T-helper 1 cell treated with Interleukin-12 subunit alpha and Interleukin-12 subunit beta and Interleukin-4 antibody, amounts not matched to agents 30 μg/mL and 1 μg/mL, for 36 hours (primary cell): ENCODE data around the gene RAPGEF3.

Experiments used
- H3K27ac Mint-ChIP-seq: one replicate; pipeline ENCODE4 v1.8.0; 2021; ENCODE audit warnings: mild to moderate bottlenecking, mixed read lengths
- H3K27me3 Mint-ChIP-seq: one replicate; pipeline ENCODE4 v1.8.0; 2021; ENCODE audit warnings: low read depth, mixed read lengths
- H3K36me3 Mint-ChIP-seq: one replicate; pipeline ENCODE4 v1.8.0; 2021; ENCODE audit warnings: low read depth, mixed read lengths
- H3K4me1 Mint-ChIP-seq: one replicate; pipeline ENCODE4 v1.8.0; 2021; ENCODE audit warnings: low read depth, mixed read lengths
- H3K4me3 Mint-ChIP-seq: one replicate; pipeline ENCODE4 v1.8.0; 2021; ENCODE audit warnings: mild to moderate bottlenecking, moderate library complexity, mixed read lengths
- H3K9me3 Mint-ChIP-seq: one replicate; pipeline ENCODE4 v1.8.0; 2021; ENCODE audit warnings: mixed read lengths

The RAPGEF3 gene

DNA sequence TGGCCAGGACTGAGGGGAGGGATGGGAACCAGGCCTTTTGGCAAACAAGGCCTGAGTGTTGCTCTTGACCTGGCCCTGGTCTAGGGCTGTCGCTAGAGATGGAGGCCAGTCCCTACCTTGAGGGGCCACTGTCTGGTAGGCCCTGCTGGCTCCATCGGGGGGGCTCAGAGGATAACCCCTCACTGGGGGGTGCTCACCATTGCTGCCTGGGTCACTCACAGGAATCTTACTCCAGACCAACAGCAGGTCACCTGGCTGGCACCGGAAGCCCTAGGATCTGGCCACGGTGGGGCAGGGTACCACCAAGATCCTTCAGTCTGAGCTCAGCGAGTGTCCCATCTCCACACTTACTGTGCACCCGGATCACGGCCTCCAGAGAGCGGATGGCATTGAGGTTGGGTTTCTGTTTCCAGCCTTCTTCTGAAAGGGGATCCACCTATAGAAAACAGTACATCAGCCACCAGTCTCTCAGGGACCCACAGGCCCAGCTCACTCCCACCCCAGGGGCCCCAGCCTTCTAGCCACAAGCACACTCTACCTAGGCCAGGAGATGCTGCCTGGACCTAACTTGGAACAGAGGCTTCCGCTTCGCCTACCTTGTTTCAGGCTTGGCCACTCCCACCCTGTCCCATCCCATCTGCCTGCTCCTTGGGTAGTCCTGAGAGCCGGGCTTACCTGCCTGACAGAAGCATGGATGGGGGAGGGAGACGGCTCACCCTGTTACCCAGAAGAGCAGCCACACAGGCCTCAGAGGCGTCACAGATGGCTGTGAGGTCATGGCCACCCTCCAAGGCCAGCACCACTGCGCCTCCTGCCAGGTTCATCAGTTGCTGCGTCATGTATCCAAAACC lies 26.6 kb upstream of the RAPGEF3 start:
- Mint-ChIP-seq H3K27ac (no peak overlapping the region), H3K4me3 (no peak overlapping the region), H3K9me3 (no peaks in the 10 kb centered on the region), H3K27me3 (no peaks in the 10 kb centered on the region), H3K36me3 (peaks cover 44% of the 10 kb centered on the region), H3K4me1 (peaks cover 15% of the 10 kb centered on the region)

DNA sequence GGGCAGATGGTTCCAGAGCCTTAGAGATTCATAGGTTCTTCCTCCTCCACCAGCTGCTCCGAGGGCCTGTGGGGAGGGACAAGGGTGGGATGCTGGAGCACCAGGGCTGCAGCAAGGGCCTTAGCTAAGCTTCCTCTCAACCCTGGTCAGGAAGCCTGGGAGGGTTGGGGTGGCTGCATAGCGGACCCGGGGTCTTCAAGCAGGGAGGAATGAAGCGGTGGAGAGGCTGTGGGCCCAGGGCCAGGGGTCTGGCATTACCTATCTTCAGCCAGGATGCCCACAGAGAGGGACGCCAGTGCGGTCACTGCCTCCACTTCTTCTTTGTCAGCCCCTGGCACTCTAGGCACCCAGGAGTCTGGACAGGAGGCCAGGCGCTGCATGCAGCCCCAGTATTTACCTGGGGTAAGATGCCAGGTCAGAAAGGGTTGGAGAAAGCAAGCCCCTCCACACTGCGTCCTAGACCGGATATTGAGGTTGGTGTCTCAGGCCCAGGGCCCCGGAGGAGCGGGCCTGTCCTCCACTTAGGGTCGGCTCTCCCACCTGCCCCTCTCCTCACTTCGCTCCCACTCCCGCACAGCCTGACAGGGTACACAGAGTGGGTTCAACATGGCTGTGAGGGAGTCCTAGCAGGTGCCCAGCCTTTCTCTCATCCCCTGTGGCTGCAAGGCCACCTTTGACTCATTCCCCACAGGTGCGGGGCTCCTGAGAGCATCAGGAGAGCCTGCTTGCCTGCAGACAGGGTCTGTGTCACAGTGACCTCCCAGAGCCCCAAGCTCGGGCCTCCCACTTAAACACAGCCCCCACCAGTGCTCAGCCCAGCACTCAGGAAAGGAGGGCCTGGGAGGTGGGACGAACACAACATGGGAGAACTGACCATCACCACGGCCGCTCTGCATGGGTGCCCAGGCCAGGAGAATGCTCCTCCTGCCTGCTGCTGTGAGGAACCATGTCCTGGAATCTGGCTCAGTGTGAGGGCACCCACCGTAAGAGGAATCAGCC lies 25.4 kb upstream of the RAPGEF3 start:
- Mint-ChIP-seq H3K4me1 (peaks cover 19% of the 10 kb centered on the region), H3K27me3 (no peaks in the 10 kb centered on the region), H3K27ac (no peak overlapping the region), H3K9me3 (no peaks in the 10 kb centered on the region), H3K4me3 (no peak overlapping the region), H3K36me3 (peaks cover 42% of the 10 kb centered on the region)

DNA sequence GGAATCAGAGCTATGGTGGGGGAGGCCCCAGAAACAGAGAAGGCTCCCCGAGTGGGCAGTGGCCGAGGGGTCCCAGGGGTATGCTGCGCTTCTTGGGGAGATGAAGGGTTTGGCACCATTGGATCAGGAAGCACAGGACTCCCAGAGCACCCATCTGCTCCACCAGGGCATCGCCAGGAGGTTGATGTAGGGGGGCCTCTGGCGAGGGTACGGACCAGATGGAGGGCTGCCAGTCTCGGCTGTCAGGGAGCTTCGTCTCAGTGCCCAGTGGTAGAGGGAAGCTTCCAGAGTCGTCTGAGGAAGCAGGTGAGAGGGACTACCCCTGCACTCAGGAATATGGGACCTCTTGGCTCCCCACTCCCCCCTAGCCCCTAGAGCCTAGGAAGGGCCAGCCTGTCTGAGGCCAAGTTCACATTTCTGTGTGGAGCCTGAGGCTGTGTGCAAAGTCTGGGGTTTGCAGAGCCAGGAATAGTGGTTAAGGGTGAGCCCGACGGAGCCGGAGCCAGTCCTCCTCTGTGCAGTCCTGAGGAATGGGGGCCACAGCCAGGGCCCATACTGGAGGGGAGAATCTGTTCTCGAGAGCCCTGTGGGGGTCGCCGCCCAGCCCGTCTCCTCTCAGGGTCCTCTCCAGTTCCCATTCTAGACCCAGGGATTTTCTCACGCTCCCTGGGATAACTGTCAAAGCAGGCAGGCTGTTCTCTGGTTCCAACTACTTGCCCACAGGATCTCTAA lies 24.5 kb upstream of the RAPGEF3 start:
- no peak overlapping the region for H3K4me3 Mint-ChIP-seq
- peak overlapping the region; percentile 84 for H3K27ac Mint-ChIP-seq
- peaks cover 36% of the 10 kb centered on the region for H3K36me3 Mint-ChIP-seq
- H3K9me3 Mint-ChIP-seq = no peaks in the 10 kb centered on the region
- peaks cover 20% of the 10 kb centered on the region for H3K4me1 Mint-ChIP-seq
- no peaks in the 10 kb centered on the region for H3K27me3 Mint-ChIP-seq

DNA sequence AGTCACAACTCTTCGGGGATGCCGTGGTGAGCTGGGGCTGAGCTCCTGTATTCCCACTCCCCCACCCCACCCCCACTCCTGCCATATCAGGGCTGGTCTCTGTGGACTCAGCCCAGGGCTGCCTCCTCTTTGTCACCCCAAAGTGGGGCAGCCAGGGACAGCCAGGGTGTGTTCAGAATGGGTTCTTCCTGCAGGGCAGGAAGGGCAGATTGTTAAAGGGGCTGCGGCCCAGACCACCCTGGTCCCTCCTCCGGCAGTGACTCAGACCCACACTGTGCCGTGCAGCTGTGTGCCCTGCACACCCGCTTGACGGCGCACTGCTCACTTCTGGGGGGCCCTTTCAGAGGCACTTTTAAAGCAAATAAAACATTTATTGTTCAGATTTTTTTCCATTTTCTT lies 23.7 kb upstream of the RAPGEF3 start:
- H3K9me3 Mint-ChIP-seq = no peaks in the 10 kb centered on the region
- no peak overlapping the region for H3K4me3 Mint-ChIP-seq
- H3K27me3 Mint-ChIP-seq = no peaks in the 10 kb centered on the region
- peak overlapping the region; percentile 84 for H3K27ac Mint-ChIP-seq
- H3K36me3 Mint-ChIP-seq = peaks cover 28% of the 10 kb centered on the region
- peaks cover 26% of the 10 kb centered on the region for H3K4me1 Mint-ChIP-seq

DNA sequence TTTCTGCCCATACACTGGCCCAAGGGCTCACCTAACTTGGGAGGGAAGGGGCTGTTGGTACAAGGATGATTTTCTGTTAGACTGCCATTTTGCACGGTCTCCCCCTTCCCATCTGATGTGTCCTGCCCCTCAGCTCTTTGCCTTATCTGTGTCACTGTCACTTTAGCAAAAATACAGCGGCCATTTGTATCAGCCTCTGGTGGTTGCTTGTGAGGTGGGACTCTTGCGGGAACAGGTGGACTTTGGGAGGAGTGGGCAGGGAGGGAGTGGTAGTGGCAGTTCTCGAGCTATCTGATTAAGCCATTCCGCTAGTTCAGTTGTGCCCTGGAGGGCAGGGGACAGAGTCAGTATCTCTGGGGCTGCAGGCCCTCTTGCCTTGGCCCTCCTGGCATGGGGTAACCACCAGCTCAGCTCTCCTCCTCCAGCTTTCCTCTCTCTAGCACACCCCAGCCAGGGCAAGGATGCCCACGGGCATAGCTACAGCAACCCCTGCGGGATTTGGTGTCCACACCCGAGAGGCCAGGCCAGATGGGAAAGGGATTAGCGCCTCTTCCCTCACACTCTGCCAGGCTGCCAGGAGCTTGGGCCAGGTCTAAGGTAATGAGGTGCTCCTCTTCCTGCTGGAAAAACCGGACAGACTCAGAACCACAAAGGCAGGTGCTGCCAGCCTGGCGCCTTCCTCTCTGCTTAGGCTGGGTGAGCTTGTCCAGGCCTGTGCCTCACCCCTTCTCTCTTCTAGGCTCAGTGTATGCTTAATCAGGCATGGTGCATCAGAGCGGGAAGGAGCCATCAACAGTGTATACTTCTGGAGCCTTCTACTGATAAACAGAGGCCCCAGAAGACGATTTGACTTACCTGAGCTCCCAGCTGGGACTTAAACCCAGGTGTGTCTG lies 23.0 kb upstream of the RAPGEF3 start:
- Mint-ChIP-seq H3K4me1 (peaks cover 26% of the 10 kb centered on the region), H3K9me3 (no peaks in the 10 kb centered on the region), H3K4me3 (no peak overlapping the region)

DNA sequence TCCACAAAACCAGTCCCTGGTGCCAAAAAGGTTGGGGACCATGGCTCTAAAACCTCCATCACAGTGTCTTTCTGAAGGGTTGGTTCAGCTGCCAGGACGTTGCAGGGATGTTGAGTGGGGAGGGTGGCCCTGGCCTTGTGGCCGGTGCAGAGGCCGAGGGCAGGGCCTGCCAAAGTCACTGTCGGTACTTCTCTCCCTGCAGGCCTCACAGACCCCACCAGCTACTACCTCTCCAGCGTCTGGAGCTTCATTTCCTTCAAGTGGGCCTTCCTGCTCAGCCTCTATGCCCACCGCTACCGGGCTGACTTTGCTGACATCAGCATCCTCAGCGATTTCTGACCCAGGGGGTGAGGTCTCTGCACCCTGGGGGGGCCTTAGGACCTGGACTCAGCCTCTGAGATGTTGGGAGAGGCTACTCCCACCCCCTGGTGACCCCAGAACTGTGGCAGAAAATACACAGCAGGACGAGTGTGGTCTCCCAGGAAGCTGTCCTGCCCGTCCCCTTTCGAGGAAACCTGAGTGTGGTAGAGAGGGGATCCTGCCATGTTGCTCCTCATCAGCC lies 21.3 kb upstream of the RAPGEF3 start:
- no peak overlapping the region for H3K27ac Mint-ChIP-seq
- H3K27me3 Mint-ChIP-seq = no peaks in the 10 kb centered on the region
- peaks cover 40% of the 10 kb centered on the region for H3K4me1 Mint-ChIP-seq
- peaks cover 16% of the 10 kb centered on the region for H3K36me3 Mint-ChIP-seq
- H3K4me3 Mint-ChIP-seq = no peak overlapping the region
- no peaks in the 10 kb centered on the region for H3K9me3 Mint-ChIP-seq

More for the DNA sequence above, 23.0 kb upstream of the RAPGEF3 start:
- H3K27ac Mint-ChIP-seq = peak overlapping the region; percentile 18
- H3K36me3 Mint-ChIP-seq = peaks cover 25% of the 10 kb centered on the region
- no peaks in the 10 kb centered on the region for H3K27me3 Mint-ChIP-seq

DNA sequence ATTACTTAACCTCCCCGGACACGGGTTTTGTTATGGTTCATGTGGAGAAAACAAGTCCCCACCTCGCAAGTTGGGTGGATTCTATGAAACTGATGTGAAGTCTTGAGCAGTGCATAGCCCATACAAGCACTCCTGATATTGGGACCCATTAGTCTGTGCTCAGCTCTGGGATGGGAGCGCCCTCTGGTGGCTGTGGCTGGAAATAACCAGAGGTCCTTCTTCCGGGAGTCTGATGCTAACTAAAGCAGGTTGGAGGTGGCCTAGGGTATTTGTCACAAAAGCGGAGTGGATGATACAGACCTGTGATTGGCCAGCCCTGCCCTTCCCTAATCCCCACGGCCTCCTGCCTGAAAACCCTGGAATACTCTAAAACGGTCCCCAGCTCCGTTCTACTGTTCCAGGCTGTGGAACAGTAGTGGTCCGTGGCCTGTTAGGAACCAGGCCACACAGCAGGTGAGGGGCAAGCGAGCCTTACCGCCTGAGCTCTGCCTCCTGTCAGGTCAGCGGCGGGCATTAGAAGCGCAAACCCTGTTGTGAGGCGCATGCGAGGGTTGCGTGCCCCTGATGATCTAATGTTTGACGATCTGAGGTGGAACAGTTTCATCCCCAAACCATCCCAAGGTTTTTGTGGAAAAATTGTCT lies 20.7 kb upstream of the RAPGEF3 start:
- H3K9me3 Mint-ChIP-seq = no peaks in the 10 kb centered on the region
- H3K4me3 Mint-ChIP-seq = no peak overlapping the region
- peak overlapping the region; percentile 31 for H3K27ac Mint-ChIP-seq
- peaks cover 42% of the 10 kb centered on the region for H3K4me1 Mint-ChIP-seq
- no peaks in the 10 kb centered on the region for H3K27me3 Mint-ChIP-seq
- H3K36me3 Mint-ChIP-seq = peaks cover 10% of the 10 kb centered on the region

DNA sequence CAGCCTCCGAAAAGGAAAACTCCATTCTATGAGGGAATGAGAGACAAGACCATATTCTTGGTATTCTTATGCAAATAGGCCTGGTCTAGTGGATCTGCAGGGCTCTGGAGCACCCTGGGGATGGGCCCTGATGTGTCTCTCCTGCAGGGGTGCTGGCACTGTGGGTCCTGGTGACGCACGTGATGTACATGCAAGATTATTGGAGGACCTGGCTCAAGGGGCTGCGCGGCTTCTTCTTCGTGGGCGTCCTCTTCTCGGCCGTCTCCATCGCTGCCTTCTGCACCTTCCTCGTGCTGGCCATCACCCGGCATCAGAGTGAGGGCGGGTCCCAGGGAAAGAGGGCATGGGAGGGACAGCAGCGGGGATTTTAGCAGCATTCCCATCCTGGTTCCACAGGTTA lies 20.2 kb upstream of the RAPGEF3 start:
- H3K27ac Mint-ChIP-seq = no peak overlapping the region
- peaks cover 47% of the 10 kb centered on the region for H3K4me1 Mint-ChIP-seq
- H3K4me3 Mint-ChIP-seq = no peak overlapping the region
- H3K9me3 Mint-ChIP-seq = no peaks in the 10 kb centered on the region
- H3K27me3 Mint-ChIP-seq = no peaks in the 10 kb centered on the region
- H3K36me3 Mint-ChIP-seq = peaks cover 7% of the 10 kb centered on the region

DNA sequence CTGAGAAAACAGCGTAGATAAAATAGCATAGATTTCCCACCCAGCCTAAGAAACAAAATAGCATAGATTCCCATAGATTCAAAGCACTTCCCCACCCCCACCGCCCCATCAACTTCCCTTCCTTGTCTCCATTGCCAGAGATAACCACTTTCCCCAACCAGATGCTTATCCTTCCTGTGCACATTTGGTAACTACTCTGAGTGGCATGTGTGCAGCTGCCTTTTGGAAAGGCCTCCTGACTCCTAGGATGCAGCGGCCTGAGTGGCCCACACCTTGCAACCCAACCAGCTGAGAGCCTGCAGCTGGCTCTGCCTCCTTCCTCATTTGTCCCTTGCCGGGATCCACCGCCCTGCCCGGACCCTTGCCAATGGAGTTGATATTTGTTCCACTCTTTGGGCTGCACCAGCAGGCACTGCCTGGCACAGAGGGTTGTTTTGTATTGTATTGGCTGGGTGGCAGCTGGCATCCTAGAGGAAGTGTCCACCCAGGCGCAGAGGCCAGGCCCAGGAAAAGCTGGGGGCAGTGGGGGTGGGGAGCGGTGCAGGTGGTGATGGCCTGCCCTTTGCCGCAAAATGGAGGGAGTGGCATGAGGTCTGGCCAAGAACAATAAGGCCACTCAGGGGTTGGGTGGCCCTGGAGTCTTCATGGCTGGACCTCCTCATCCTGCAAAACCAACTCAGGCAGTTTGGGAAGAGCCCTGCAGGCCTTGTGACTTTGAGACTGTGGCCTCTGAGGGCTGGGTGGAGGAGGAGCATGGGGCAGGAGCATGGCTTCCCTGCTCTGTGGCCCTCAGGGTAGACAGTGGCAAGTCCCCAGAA lies 19.3 kb upstream of the RAPGEF3 start:
- peaks cover 50% of the 10 kb centered on the region for H3K4me1 Mint-ChIP-seq
- H3K36me3 Mint-ChIP-seq = peaks cover 7% of the 10 kb centered on the region
- no peak overlapping the region for H3K4me3 Mint-ChIP-seq
- H3K9me3 Mint-ChIP-seq = no peaks in the 10 kb centered on the region
- no peaks in the 10 kb centered on the region for H3K27me3 Mint-ChIP-seq
- peak overlapping the region; percentile 23 for H3K27ac Mint-ChIP-seq

DNA sequence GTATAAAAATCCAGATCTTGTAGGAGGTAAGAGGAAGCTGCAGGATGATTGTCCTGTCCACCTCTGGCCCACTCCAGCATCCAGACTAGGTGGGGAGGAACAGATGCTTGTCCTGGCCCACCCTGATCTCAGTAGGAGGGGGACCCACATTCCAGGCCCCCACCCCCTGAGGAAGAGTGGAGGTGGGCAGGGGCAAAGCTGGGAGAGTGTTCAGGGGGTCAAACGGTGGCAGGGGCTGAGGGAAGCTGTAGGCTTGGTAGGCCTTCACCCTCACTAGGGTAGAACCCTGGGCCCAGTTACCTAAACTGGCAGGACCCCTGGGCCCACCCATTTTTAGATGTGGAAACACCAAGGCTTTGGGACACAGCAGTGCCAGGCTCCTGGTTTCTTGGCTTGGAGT lies 18.5 kb upstream of the RAPGEF3 start:
- Mint-ChIP-seq H3K36me3 (peaks cover 5% of the 10 kb centered on the region), H3K27ac (no peak overlapping the region), H3K4me3 (no peak overlapping the region), H3K4me1 (peaks cover 51% of the 10 kb centered on the region), H3K27me3 (peaks cover 5% of the 10 kb centered on the region), H3K9me3 (no peaks in the 10 kb centered on the region)

DNA sequence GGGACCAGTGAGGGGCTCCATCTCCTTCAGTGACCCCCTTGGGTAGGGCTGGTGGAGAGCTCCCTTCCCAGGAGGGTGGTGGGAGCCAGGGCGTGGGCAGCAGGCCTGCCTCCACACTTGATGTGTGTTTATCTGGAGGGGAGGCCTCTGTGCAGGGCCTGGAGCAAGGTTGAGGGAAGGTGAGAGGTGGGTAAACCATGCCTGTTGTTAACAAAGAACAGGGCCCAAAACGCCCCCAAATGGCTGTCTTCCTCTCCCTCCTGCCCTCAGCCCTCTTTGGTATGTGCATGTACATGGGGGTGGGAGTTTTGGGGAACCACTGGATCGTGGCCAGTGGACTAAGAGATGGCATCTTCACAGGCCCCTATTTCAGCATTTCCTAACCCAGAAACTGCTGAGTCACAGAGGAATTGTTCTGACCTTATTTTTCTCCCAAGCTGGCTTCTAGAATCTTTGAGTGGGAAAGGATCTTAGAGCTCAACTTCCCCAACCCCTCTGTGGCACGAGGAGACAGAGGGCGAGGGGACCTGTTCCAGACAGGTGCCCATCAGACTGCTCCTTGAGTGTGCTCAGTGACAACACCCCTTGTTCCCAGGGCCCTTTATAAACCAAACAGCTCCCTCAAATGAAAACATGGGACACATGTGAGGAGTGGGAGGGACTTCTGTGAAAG lies 17.9 kb upstream of the RAPGEF3 start:
- H3K9me3 Mint-ChIP-seq = no peaks in the 10 kb centered on the region
- H3K4me1 Mint-ChIP-seq = peaks cover 48% of the 10 kb centered on the region
- H3K27me3 Mint-ChIP-seq = peaks cover 7% of the 10 kb centered on the region
- H3K27ac Mint-ChIP-seq = peak overlapping the region; percentile 34
- H3K36me3 Mint-ChIP-seq = peaks cover 3% of the 10 kb centered on the region
- H3K4me3 Mint-ChIP-seq = no peak overlapping the region
